HepG2 (cell line): ENCODE results near the gene SEC31A. TPM values are rescaled to one million over a fixed set of nuclear protein-coding genes. Genes with fewer than 3 reads are reported as not detected.

Experiments
- ATAC-seq: fragments of 200-7000 bp; cut with Tn5 transposase; 3 replicates; pipeline ENCODE4 v1.9.1; 2020; ENCODE audit warnings: mild to moderate bottlenecking, moderate library complexity
- BruUV-seq: library from RNA; stranded (reverse); fragments of 400-500 nt; replicated peaks from 2 replicates; lab custom pipeline; 2021; lab: Mats Ljungman, UMichigan
- CTCF ChIA-PET: fragments of 300-600 bp; formaldehyde crosslinking; extraction: SDS; loops from one replicate; lab custom pipeline; 2021; ENCODE audit warnings: low total read pairs, inconsistent platforms, low intra/inter-chr PET ratio; lab: Yijun Ruan, JAX
- POLR2A ChIA-PET: fragments of 350-600 bp; sonication (Branson Sonifier 250); formaldehyde crosslinking; loops from one replicate; lab custom pipeline; 2020; ENCODE audit warnings: antibody characterized with exemption, inconsistent platforms; lab: Yijun Ruan, JAX
- DNase-seq: peaks from one replicate; pipeline ENCODE4 v3.0.0-alpha.2; 2015; ENCODE audit warnings: low spot score
- FAIRE-seq: peaks from 3 replicates; lab custom pipeline; 2011; peaks lifted over from hg19 to GRCh38; lab: Jason Lieb, UNC
- H2AFZ ChIP-seq: one replicate; pipeline ENCODE4 v1.6.1; 2011; ENCODE audit warnings: low read length, inconsistent platforms
- H3K27ac ChIP-seq: fragments of 300-600 bp; 3 replicates; pipeline ENCODE4 v1.8.0; 2011; ENCODE audit warnings: mixed run types, mild to moderate bottlenecking, mixed read lengths, low read length, inconsistent platforms; ENCODE audit not compliant: insufficient read depth; ENCODE audit errors: extremely low read length
- H3K27me3 ChIP-seq, 2 experiments: fragments of 200-600 bp in 1 of 2; 2 replicates in 1 of 2; 3 replicates in 1 of 2; pipeline versions ENCODE4 v1.6.0 to v1.8.0; 2011; ENCODE audit warnings: low read length in 2 of 2, mild to moderate bottlenecking in 2 of 2, moderate library complexity in 2 of 2, inconsistent platforms in 1 of 2; ENCODE audit not compliant: insufficient read depth in 2 of 2, control insufficient read depth in 1 of 2
- H3K36me3 ChIP-seq, 2 experiments: fragments of 200-600 bp in 1 of 2; replicated peaks in 1 of 2; 2 replicates in 1 of 2; 3 replicates in 1 of 2; pipeline versions ENCODE4 v1.5.1 to v1.8.0; 2011; ENCODE audit warnings: low read length in 2 of 2, inconsistent platforms in 1 of 2; ENCODE audit not compliant: insufficient read depth in 2 of 2, control insufficient read depth in 1 of 2
- H3K4me1 ChIP-seq: 2 replicates; pipeline ENCODE4 v1.5.1; 2012; ENCODE audit warnings: low read length, inconsistent platforms; ENCODE audit not compliant: insufficient read depth
- H3K4me2 ChIP-seq: 2 replicates; pipeline ENCODE4 v1.6.0; 2011; ENCODE audit warnings: low read depth, low read length, inconsistent platforms
- H3K4me3 ChIP-seq, 3 experiments: fragments of 200-600 bp in 1 of 3; sonication (generic), shearing (Covaris generic) in 1 of 3; replicated peaks in 1 of 3; 2 replicates each; pipeline ENCODE4 v1.5.1; 2011 to 2016; ENCODE audit warnings: low read length in 3 of 3, inconsistent platforms in 2 of 3, low read depth in 2 of 3, mild to moderate bottlenecking in 2 of 3, control low read depth in 1 of 3, mixed read lengths in 1 of 3; ENCODE audit not compliant: insufficient read depth in 1 of 3
- H3K79me2 ChIP-seq: one replicate; pipeline ENCODE4 v1.6.1; 2011; ENCODE audit warnings: low read length, inconsistent platforms; ENCODE audit not compliant: insufficient read depth
- H3K9ac ChIP-seq: 2 replicates; pipeline ENCODE4 v1.6.0; 2011; ENCODE audit warnings: mild to moderate bottlenecking, low read depth, low read length, inconsistent platforms; ENCODE audit not compliant: insufficient read depth
- H3K9me3 ChIP-seq: 2 replicates; pipeline ENCODE4 v1.5.1; 2012; ENCODE audit warnings: mild to moderate bottlenecking, low read length
- H4K20me1 ChIP-seq: 2 replicates; pipeline ENCODE4 v1.6.0; 2011; ENCODE audit warnings: inconsistent platforms, mild to moderate bottlenecking, low read length, moderate library complexity; ENCODE audit not compliant: insufficient read depth
- ATF7-NPFF ChIP-seq: sonication (generic); formaldehyde crosslinking; IDR thresholded peaks from 2 replicates; pipeline ENCODE4 v1.8.1; 2023; ENCODE audit warnings: mild to moderate bottlenecking, low read depth, missing genetic modification reagents, moderate library complexity
- HOXD1 ChIP-seq: sonication (generic); formaldehyde crosslinking; IDR thresholded peaks from 2 replicates; pipeline ENCODE4 v1.5.0; 2020; ENCODE audit warnings: missing genetic modification reagents
- STAG1 ChIP-seq: sonication (generic); formaldehyde crosslinking; IDR thresholded peaks from 2 replicates; pipeline ENCODE4 v1.4.0; 2020; ENCODE audit warnings: missing genetic modification reagents
- WGBS: methylation state at CpG from one replicate; pipeline ENCODE4 v1.1.6; 2017; ENCODE audit warnings: low lambda C conversion rate; 5-methylcytosine and 5-hydroxymethylcytosine counted together
- in situ Hi-C: cut with HindIII; loops from 2 replicates; pipeline ENCODE4 v1.10.0; 2017; ENCODE audit warnings: low pct_unique_long_range_greater_than_20kb; ENCODE audit not compliant: extremely low pct_ligation_motif_present
- intact Hi-C: fragments of 100-400 bp; cut with micrococcal nuclease; formaldehyde crosslinking; loops from one replicate; pipeline ENCODE4 v1.10.0; 2022; ENCODE audit not compliant: unreplicated experiment
- polyA plus RNA-seq, 8 experiments: library from polyadenylated mRNA; depleted of rRNA in 3 of 8; stranded (reverse) in 7 of 8; unstranded in 1 of 8; fragments of >200 nt; fragmentation: Illumina TruSeq in 4 of 8; extraction: Trizol in 4 of 8; gene quantifications; 2 replicates each; pipeline versions ENCODE4 v1.2.1 to v1.2.3, GENCODE V29; 2011 to 2016; ENCODE audit warnings: low read depth in 4 of 8, missing spikeins in 1 of 8, mixed read lengths in 1 of 8; ENCODE audit not compliant: insufficient read depth in 1 of 8
- total RNA-seq, 5 experiments: library from RNA; depleted of rRNA; stranded (reverse); fragments of >200 nt; fragmentation: Illumina TruSeq; extraction: Trizol; gene quantifications; 2 replicates each; pipeline ENCODE4 v1.2.3, GENCODE V29; 2016; ENCODE audit warnings: low read depth in 1 of 5
- TF ChIP-seq, protein P1 (sequence below): sonication (generic); formaldehyde crosslinking; IDR thresholded peaks from 2 replicates; pipeline ENCODE4 v1.5.0; 2020; ENCODE audit warnings: mild to moderate bottlenecking, missing genetic modification reagents, borderline replicate concordance
- TF ChIP-seq, protein P2 (sequence below): sonication (generic); formaldehyde crosslinking; IDR thresholded peaks from 2 replicates; pipeline ENCODE4 v1.5.0; 2020; ENCODE audit warnings: mild to moderate bottlenecking, missing genetic modification reagents, moderate library complexity

SEC31A gene
- total and polyA plus RNA-seq, 2 of the 13 experiments (the other 11 are each of a cell fraction or from before 2014, with no cell fraction given): 231 to 435 TPM

- TF ChIP-seq, protein P1, sequence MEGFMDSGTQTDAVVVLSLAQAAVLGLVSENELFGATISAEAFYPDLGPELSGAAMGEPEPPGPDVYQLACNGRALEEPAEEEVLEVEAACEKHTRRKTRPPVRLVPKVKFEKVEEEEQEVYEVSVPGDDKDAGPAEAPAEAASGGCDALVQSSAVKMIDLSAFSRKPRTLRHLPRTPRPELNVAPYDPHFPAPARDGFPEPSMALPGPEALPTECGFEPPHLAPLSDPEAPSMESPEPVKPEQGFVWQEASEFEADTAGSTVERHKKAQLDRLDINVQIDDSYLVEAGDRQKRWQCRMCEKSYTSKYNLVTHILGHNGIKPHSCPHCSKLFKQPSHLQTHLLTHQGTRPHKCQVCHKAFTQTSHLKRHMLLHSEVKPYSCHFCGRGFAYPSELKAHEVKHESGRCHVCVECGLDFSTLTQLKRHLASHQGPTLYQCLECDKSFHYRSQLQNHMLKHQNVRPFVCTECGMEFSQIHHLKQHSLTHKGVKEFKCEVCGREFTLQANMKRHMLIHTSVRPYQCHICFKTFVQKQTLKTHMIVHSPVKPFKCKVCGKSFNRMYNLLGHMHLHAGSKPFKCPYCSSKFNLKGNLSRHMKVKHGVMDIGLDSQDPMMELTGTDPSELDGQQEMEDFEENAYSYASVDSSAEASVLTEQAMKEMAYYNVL: no peak
- TF ChIP-seq HOXD1 (CRISPR knock-in tag): no peak
Measured at GRCh38 chr4:82852751-82853285, 38.1 kb downstream of the SEC31A start (continued).

DNA sequence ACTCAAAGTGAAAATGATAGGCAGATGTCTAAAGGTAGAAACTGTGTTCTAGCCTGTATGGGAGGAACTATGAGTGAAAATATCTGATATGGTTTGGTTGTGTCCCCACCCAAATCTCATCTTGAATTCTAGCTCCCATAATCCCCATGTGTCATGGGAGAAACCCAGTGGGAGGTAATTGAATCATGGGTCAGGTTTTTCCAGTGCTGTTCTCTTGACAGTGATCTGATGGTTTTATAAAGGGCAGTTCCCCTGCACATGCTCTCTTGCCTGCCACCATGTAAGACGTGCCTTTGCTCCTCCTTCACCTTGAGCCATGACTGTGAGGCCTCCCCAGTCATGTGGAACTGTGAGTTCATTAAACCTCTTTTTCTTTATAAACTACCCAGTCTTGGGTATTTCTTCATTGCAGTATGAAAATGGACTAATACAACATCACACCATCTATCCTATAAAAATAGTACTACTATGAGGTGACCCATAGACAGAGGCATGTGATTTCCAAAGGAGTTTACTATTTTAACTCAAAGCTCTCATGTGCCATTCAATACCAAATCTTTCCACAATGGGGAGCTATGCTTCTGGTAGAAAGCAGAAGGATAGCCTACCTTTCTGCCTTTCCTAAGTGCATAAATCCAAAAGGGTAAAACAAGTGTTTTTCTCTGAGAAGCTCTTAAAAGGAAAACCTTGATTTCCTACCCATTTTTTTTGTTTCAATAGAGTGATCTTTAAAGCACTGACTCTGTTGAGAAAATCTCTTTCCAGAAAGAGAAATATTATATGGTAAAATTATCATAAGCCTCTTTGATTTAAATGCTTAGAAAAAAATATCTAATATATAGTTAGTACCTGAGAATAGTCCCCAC lies 38.8 kb downstream of the SEC31A start:
- peak; percentile 45 for DNase-seq
- ATAC-seq: peak; percentile 62
- no peaks in the 10 kb centered on the region for H3K9me3 ChIP-seq
- H3K36me3 ChIP-seq: peaks cover 13 to 81% of the 10 kb centered on the region in 2 experiments
- H3K4me2 ChIP-seq: no peak overlapping the region
- in situ Hi-C loops (no loop called here), intact Hi-C loops (loop anchor here (2.0 kb wide), 2 partner anchors 39 to 47 kb away; partner anchors contain the start of gene SEC31A)
- TF ChIP-seq STAG1 (CRISPR knock-in tag) (peak; percentile 44), ATF7-NPFF (no peak)
- TF ChIP-seq, protein P2, sequence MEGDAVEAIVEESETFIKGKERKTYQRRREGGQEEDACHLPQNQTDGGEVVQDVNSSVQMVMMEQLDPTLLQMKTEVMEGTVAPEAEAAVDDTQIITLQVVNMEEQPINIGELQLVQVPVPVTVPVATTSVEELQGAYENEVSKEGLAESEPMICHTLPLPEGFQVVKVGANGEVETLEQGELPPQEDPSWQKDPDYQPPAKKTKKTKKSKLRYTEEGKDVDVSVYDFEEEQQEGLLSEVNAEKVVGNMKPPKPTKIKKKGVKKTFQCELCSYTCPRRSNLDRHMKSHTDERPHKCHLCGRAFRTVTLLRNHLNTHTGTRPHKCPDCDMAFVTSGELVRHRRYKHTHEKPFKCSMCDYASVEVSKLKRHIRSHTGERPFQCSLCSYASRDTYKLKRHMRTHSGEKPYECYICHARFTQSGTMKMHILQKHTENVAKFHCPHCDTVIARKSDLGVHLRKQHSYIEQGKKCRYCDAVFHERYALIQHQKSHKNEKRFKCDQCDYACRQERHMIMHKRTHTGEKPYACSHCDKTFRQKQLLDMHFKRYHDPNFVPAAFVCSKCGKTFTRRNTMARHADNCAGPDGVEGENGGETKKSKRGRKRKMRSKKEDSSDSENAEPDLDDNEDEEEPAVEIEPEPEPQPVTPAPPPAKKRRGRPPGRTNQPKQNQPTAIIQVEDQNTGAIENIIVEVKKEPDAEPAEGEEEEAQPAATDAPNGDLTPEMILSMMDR (CRISPR knock-in tag): peak; percentile 36
- CTCF ChIA-PET: no interaction called here
- H4K20me1 ChIP-seq: peaks cover 10% of the 10 kb centered on the region; the same call in 1 of the 2 replicates
- POLR2A ChIA-PET: no interaction called here
- H3K27me3 ChIP-seq: no peaks in the 10 kb centered on the region
- H3K9ac ChIP-seq: no peak overlapping the region
- BruUV-seq: no TSS peak
- no peak overlapping the region for H3K27ac ChIP-seq
- H3K79me2 ChIP-seq: peaks cover 2% of the 10 kb centered on the region
- no peak overlapping the region for H3K4me3 ChIP-seq
- WGBS: 100% methylated on average over 1 of the region's 1 CpG
- no peaks in the 10 kb centered on the region for H3K4me1 ChIP-seq
- H2AFZ ChIP-seq: no peak overlapping the region
- FAIRE-seq: no peak
